Stimulated activated effector memory CD8-positive, alpha-beta T cell treated with anti-CD3 and anti-CD28 coated beads, Interleukin-12 subunit alpha, Interleukin-12 subunit beta, amount 100 ng/mL, for 72 hours (primary cell): Measurements from ENCODE around the gene WDR90.
A peak's percentile ranks its signal among the peaks of the same experiment; 100 is the strongest.

Experiments
- ATAC-seq: fragments of 150-1000 bp; cut with Tn5 transposase; 2 replicates; pipeline ENCODE4 v1.10.0; 2021
- DNase-seq, 2 donors: peaks; one replicate each; pipeline ENCODE4 v3.0.0; 2021 to 2022; ENCODE audit warnings: low spot score in 2 of 2
- H3K27ac Mint-ChIP-seq: one replicate; pipeline ENCODE4 v1.8.0; 2022; ENCODE audit warnings: mild to moderate bottlenecking, mixed read lengths
- H3K36me3 Mint-ChIP-seq: one replicate; pipeline ENCODE4 v1.8.0; 2022; ENCODE audit warnings: mild to moderate bottlenecking, mixed read lengths
- H3K4me1 Mint-ChIP-seq: one replicate; pipeline ENCODE4 v1.8.0; 2022; ENCODE audit warnings: mixed read lengths
- H3K4me3 Mint-ChIP-seq: one replicate; pipeline ENCODE4 v1.8.0; 2022; ENCODE audit warnings: mild to moderate bottlenecking, mixed read lengths
- H3K9me3 Mint-ChIP-seq: one replicate; pipeline ENCODE4 v1.8.0; 2022; ENCODE audit warnings: mixed read lengths

WDR90 gene

GRCh38 chr16:643050-643368, 6.2 kb upstream of the WDR90 start:
- Mint-ChIP-seq H3K27ac (peak overlapping the region; percentile 86), H3K36me3 (peaks cover 17% of the 10 kb centered on the region), H3K4me3 (peak overlapping the region; percentile 74), H3K4me1 (peaks cover 24% of the 10 kb centered on the region), H3K9me3 (no peaks in the 10 kb centered on the region)
- ATAC-seq (no peak), DNase-seq (no peak)

- DNase-seq (no peak), ATAC-seq (no peak)
- peak overlapping the region; percentile 86 for H3K27ac Mint-ChIP-seq
- H3K36me3 Mint-ChIP-seq = peaks cover 17% of the 10 kb centered on the region
- H3K4me1 Mint-ChIP-seq = peaks cover 31% of the 10 kb centered on the region
- no peaks in the 10 kb centered on the region for H3K9me3 Mint-ChIP-seq
- peak overlapping the region; percentile 74 for H3K4me3 Mint-ChIP-seq
Measured at GRCh38 chr16:644556-644955, 4.6 kb upstream of the WDR90 start.

GRCh38 chr16:645852-646678, 3.1 kb upstream of the WDR90 start:
- Mint-ChIP-seq H3K9me3 (no peaks in the 10 kb centered on the region), H3K4me3 (no peak overlapping the region), H3K27ac (no peak overlapping the region), H3K36me3 (peaks cover 23% of the 10 kb centered on the region), H3K4me1 (peaks cover 37% of the 10 kb centered on the region)
- DNase-seq (no peak), ATAC-seq (no peak)

GRCh38 chr16:646679-647172, 2.4 kb upstream of the WDR90 start:
- Mint-ChIP-seq H3K36me3 (peaks cover 26% of the 10 kb centered on the region), H3K27ac (no peak overlapping the region), H3K9me3 (no peaks in the 10 kb centered on the region), H3K4me1 (peaks cover 37% of the 10 kb centered on the region), H3K4me3 (peak overlapping the region; percentile 29)
- ATAC-seq (no peak), DNase-seq (no peak)

GRCh38 chr16:647173-647902, 1.8 kb upstream of the WDR90 start:
- Mint-ChIP-seq H3K9me3 (no peaks in the 10 kb centered on the region), H3K27ac (peak overlapping the region; percentile 74), H3K4me1 (peaks cover 37% of the 10 kb centered on the region), H3K36me3 (peaks cover 26% of the 10 kb centered on the region), H3K4me3 (peak overlapping the region; percentile 75)
- ATAC-seq (no peak), DNase-seq (no peak)

GRCh38 chr16:648071-648780, 939 bp upstream of the WDR90 start:
- DNase-seq (peak in 1 of 2 donors; percentile 67), ATAC-seq (peak; percentile 25)
- peak overlapping the region; percentile 74 for H3K27ac Mint-ChIP-seq
- no peaks in the 10 kb centered on the region for H3K9me3 Mint-ChIP-seq
- peaks cover 26% of the 10 kb centered on the region for H3K36me3 Mint-ChIP-seq
- peak overlapping the region; percentile 75 for H3K4me3 Mint-ChIP-seq
- H3K4me1 Mint-ChIP-seq = peaks cover 37% of the 10 kb centered on the region

GRCh38 chr16:649631-650030, 466 bp downstream of the WDR90 start:
- Mint-ChIP-seq H3K27ac (peak overlapping the region; percentile 63), H3K9me3 (no peaks in the 10 kb centered on the region), H3K4me3 (peak overlapping the region; percentile 75), H3K36me3 (peaks cover 13% of the 10 kb centered on the region), H3K4me1 (peaks cover 24% of the 10 kb centered on the region)
- DNase-seq (no peak), ATAC-seq (peak; percentile 37)

GRCh38 chr16:651844-652243, 2.7 kb downstream of the WDR90 start:
- H3K9me3 Mint-ChIP-seq = no peaks in the 10 kb centered on the region

GRCh38 chr16:652454-653305, 3.5 kb downstream of the WDR90 start:
- DNase-seq (no peak), ATAC-seq (no peak)
- H3K9me3 Mint-ChIP-seq = no peaks in the 10 kb centered on the region
- H3K27ac Mint-ChIP-seq = no peak overlapping the region
- H3K4me3 Mint-ChIP-seq = no peak overlapping the region
- peaks cover 10% of the 10 kb centered on the region for H3K36me3 Mint-ChIP-seq
- H3K4me1 Mint-ChIP-seq = peaks cover 16% of the 10 kb centered on the region

More at GRCh38 chr16:651844-652243, 2.7 kb downstream of the WDR90 start:
- H3K4me1 Mint-ChIP-seq = peaks cover 16% of the 10 kb centered on the region
- peaks cover 10% of the 10 kb centered on the region for H3K36me3 Mint-ChIP-seq
- DNase-seq (no peak), ATAC-seq (no peak)
- no peak overlapping the region for H3K27ac Mint-ChIP-seq
- H3K4me3 Mint-ChIP-seq = no peak overlapping the region

GRCh38 chr16:654034-654433, 4.9 kb downstream of the WDR90 start:
- no peak overlapping the region for H3K4me3 Mint-ChIP-seq
- ATAC-seq = no peak
- H3K4me1 Mint-ChIP-seq = peaks cover 6% of the 10 kb centered on the region
- no peaks in the 10 kb centered on the region for H3K9me3 Mint-ChIP-seq
- H3K36me3 Mint-ChIP-seq = peaks cover 10% of the 10 kb centered on the region
- no peak overlapping the region for H3K27ac Mint-ChIP-seq
- DNase-seq = no peak

GRCh38 chr16:657487-657886, 8.3 kb downstream of the WDR90 start:
- ATAC-seq = no peak
- H3K9me3 Mint-ChIP-seq = no peaks in the 10 kb centered on the region

GRCh38 chr16:658679-659571, 9.8 kb downstream of the WDR90 start:
- Mint-ChIP-seq H3K27ac (no peak overlapping the region), H3K4me1 (peaks cover 9% of the 10 kb centered on the region), H3K36me3 (peaks cover 9% of the 10 kb centered on the region), H3K9me3 (no peaks in the 10 kb centered on the region), H3K4me3 (no peak overlapping the region)
- DNase-seq = no peak
- ATAC-seq = no peak

More at GRCh38 chr16:657487-657886, 8.3 kb downstream of the WDR90 start:
- no peak for DNase-seq
- Mint-ChIP-seq H3K36me3 (no peaks in the 10 kb centered on the region), H3K4me3 (no peak overlapping the region), H3K4me1 (peaks cover 9% of the 10 kb centered on the region), H3K27ac (no peak overlapping the region)

GRCh38 chr16:659618-660017, 10.5 kb downstream of the WDR90 start:
- H3K9me3 Mint-ChIP-seq = no peaks in the 10 kb centered on the region
- H3K4me1 Mint-ChIP-seq = peaks cover 9% of the 10 kb centered on the region
- H3K4me3 Mint-ChIP-seq = no peak overlapping the region
- H3K36me3 Mint-ChIP-seq = peaks cover 9% of the 10 kb centered on the region
- H3K27ac Mint-ChIP-seq = no peak overlapping the region
- DNase-seq = no peak
- no peak for ATAC-seq

- ATAC-seq = no peak
- peaks cover 9% of the 10 kb centered on the region for H3K36me3 Mint-ChIP-seq
- no peak for DNase-seq
- no peaks in the 10 kb centered on the region for H3K9me3 Mint-ChIP-seq
- peaks cover 9% of the 10 kb centered on the region for H3K4me1 Mint-ChIP-seq
- H3K27ac Mint-ChIP-seq = no peak overlapping the region
- H3K4me3 Mint-ChIP-seq = no peak overlapping the region
Measured at GRCh38 chr16:660132-660458, 10.9 kb downstream of the WDR90 start.
